A673 (cell line): ENCODE measurements around the gene AGBL4. TPM values are rescaled to one million over a fixed set of nuclear protein-coding genes. Genes with fewer than 3 reads are reported as not detected.

Experiments
- BruUV-seq: library from RNA; stranded (reverse); fragments of 400-500 nt; replicated peaks from 2 replicates; lab custom pipeline; 2021; lab: Mats Ljungman, UMichigan
- CTCF ChIA-PET: fragments of 300-600 bp; sonication (Branson Sonifier 250); formaldehyde crosslinking; loops from one replicate; lab custom pipeline; 2022; ENCODE audit warnings: antibody characterized with exemption; lab: Charles Lee
- POLR2A ChIA-PET: fragments of 300-600 bp; sonication (Branson Sonifier 250); formaldehyde crosslinking; loops from one replicate; lab custom pipeline; 2022; ENCODE audit warnings: antibody characterized with exemption; ENCODE audit not compliant: low non-redundant PET; lab: Charles Lee
- DNase-seq: peaks from one replicate; pipeline ENCODE4 v3.0.0-alpha.2; 2015; ENCODE audit warnings: low spot score
- H3K27ac ChIP-seq: fragments of 200-600 bp; sonication (generic); 2 replicates; pipeline ENCODE4 v1.5.1; 2016; ENCODE audit warnings: mixed run types, low read depth, mild to moderate bottlenecking, mixed read lengths, antibody characterized with exemption, low read length; ENCODE audit not compliant: poor library complexity, severe bottlenecking
- H3K27me3 ChIP-seq: fragments of 200-600 bp; sonication (generic); replicated peaks from 2 replicates; pipeline ENCODE4 v1.6.1; 2017; ENCODE audit warnings: mixed run types, low read depth, mild to moderate bottlenecking, mixed read lengths, antibody characterized with exemption, low read length; ENCODE audit not compliant: insufficient read depth, poor library complexity
- H3K36me3 ChIP-seq: fragments of 200-600 bp; sonication (generic); 2 replicates; pipeline ENCODE4 v1.6.1; 2016; ENCODE audit warnings: mixed run types, mild to moderate bottlenecking, mixed read lengths, antibody characterized with exemption, low read length; ENCODE audit not compliant: insufficient read depth, poor library complexity, severe bottlenecking
- H3K4me1 ChIP-seq: fragments of 200-600 bp; sonication (generic); 2 replicates; pipeline ENCODE4 v1.6.1; 2017; ENCODE audit warnings: mixed run types, mild to moderate bottlenecking, mixed read lengths, antibody characterized with exemption, low read length; ENCODE audit not compliant: insufficient read depth, poor library complexity, severe bottlenecking
- H3K4me3 ChIP-seq: fragments of 200-600 bp; sonication (generic); 2 replicates; pipeline ENCODE4 v1.5.1; 2016; ENCODE audit warnings: low read depth, mixed run types, mild to moderate bottlenecking, mixed read lengths, low read length; ENCODE audit not compliant: poor library complexity, severe bottlenecking
- H3K9me3 ChIP-seq: fragments of 200-600 bp; sonication (generic); 2 replicates; pipeline ENCODE4 v1.6.1; 2016; ENCODE audit warnings: mixed run types, low read depth, mild to moderate bottlenecking, mixed read lengths, antibody characterized with exemption, low read length; ENCODE audit not compliant: poor library complexity, severe bottlenecking
- CTCF ChIP-seq: fragments of 300-800, 200-600 bp; sonication (generic); conservative IDR thresholded peaks from 2 replicates; pipeline ENCODE4 v1.5.1; 2017; ENCODE audit warnings: low read depth, mild to moderate bottlenecking, antibody characterized with exemption, low read length, moderate library complexity, mixed read lengths
- EZH2 ChIP-seq: fragments of 200-600 bp; sonication (generic); IDR thresholded peaks from 2 replicates; pipeline ENCODE4 v1.6.1; 2017; ENCODE audit warnings: borderline replicate concordance, low read depth, mild to moderate bottlenecking, mixed read lengths, antibody characterized with exemption, low read length; ENCODE audit not compliant: poor library complexity, severe bottlenecking
- intact Hi-C: fragments of 100-400 bp; cut with micrococcal nuclease; formaldehyde crosslinking; loops from one replicate; pipeline ENCODE4 v1.10.0; 2022; ENCODE audit not compliant: unreplicated experiment
- total RNA-seq: library from RNA; stranded (reverse); gene quantifications from 2 replicates; pipeline ENCODE4 v1.2.3, GENCODE V29; 2021

Gene AGBL4
- total RNA-seq, 1 experiment from 2014 or later = 0.32 TPM

GRCh38 chr1:49541096-49541752 lies 482.5 kb downstream of the AGBL4 start:
- intact Hi-C loops = no loop called here
- H3K9me3 ChIP-seq = no peaks in the 10 kb centered on the region
- TF ChIP-seq EZH2 = no peak
- no peak for TF ChIP-seq CTCF
- BruUV-seq = no TSS peak
- POLR2A ChIA-PET = no interaction called here
- no peaks in the 10 kb centered on the region for H3K36me3 ChIP-seq
- CTCF ChIA-PET = no interaction called here
- no peak overlapping the region for H3K27ac ChIP-seq
- no peaks in the 10 kb centered on the region for H3K4me1 ChIP-seq
- H3K27me3 ChIP-seq = no peaks in the 10 kb centered on the region
- no peak for DNase-seq
- no peak overlapping the region for H3K4me3 ChIP-seq

GRCh38 chr1:49527606-49528305 lies 496.0 kb downstream of the AGBL4 start:
- intact Hi-C loops = no loop called here
- TF ChIP-seq CTCF (no peak), EZH2 (no peak)
- H3K27me3 ChIP-seq = no peaks in the 10 kb centered on the region
- no peak overlapping the region for H3K27ac ChIP-seq
- H3K4me3 ChIP-seq = no peak overlapping the region
- no peaks in the 10 kb centered on the region for H3K4me1 ChIP-seq
- H3K9me3 ChIP-seq = no peaks in the 10 kb centered on the region
- H3K36me3 ChIP-seq = no peaks in the 10 kb centered on the region
- ChIA-PET POLR2A (no interaction called here), CTCF (no interaction called here)
- no TSS peak for BruUV-seq
- no peak for DNase-seq

GRCh38 chr1:49526672-49527071 lies 497.1 kb downstream of the AGBL4 start:
- no peaks in the 10 kb centered on the region for H3K36me3 ChIP-seq
- ChIA-PET CTCF (no interaction called here), POLR2A (no interaction called here)
- no peak overlapping the region for H3K27ac ChIP-seq
- BruUV-seq = no TSS peak
- no peak for DNase-seq
- H3K4me1 ChIP-seq = no peaks in the 10 kb centered on the region
- H3K4me3 ChIP-seq = no peak overlapping the region
- intact Hi-C loops = no loop called here
- no peaks in the 10 kb centered on the region for H3K9me3 ChIP-seq
- no peak for TF ChIP-seq CTCF
- no peak for TF ChIP-seq EZH2
- H3K27me3 ChIP-seq = no peaks in the 10 kb centered on the region
